K562 (cell line): ENCODE data around the gene COL16A1. TPM values are rescaled to one million over a fixed set of nuclear protein-coding genes. Genes with fewer than 3 reads are reported as not detected.

ENCODE experiments used
- ATAC-seq: fragments of 200-7000 bp; cut with Tn5 transposase; 3 replicates; pipeline ENCODE4 v1.9.1; 2020; ENCODE audit warnings: moderate library complexity
- BruUV-seq: library from RNA; stranded (reverse); fragments of 400-500 nt; replicated peaks from 2 replicates; lab custom pipeline; 2021; lab: Mats Ljungman, UMichigan
- CTCF ChIA-PET: fragments of 300-600 bp; formaldehyde crosslinking; extraction: SDS; loops from one replicate; lab custom pipeline; 2021; ENCODE audit warnings: low intra/inter-chr PET ratio; lab: Yijun Ruan, JAX
- POLR2A ChIA-PET: fragments of 300-600, 350-650 bp; sonication (Branson Sonifier 250); formaldehyde crosslinking; extraction: SDS; loops from one replicate; lab custom pipeline; 2021; ENCODE audit warnings: antibody characterized with exemption, inconsistent platforms; lab: Yijun Ruan, JAX
- DNase-seq, 4 experiments: peaks; one replicate each; pipeline versions ENCODE4 v3.0.0 to v3.0.0-alpha.2; 2011 to 2018; ENCODE audit warnings: low spot score in 3 of 4, mixed read lengths in 3 of 4; ENCODE audit errors: extremely low read depth in 1 of 4
- FAIRE-seq: peaks from 2 replicates; lab custom pipeline; 2011; peaks lifted over from hg19 to GRCh38; lab: Jason Lieb, UNC
- H2AFZ ChIP-seq: 2 replicates; pipeline ENCODE4 v1.6.0; 2011; ENCODE audit warnings: low read depth, low read length, control low read depth, inconsistent platforms
- H3K27ac ChIP-seq: fragments of 200-600 bp; 3 replicates; pipeline ENCODE4 v1.8.0; 2011; ENCODE audit warnings: low read depth, mild to moderate bottlenecking, control low read depth, inconsistent platforms, low read length, moderate library complexity, mixed read lengths; ENCODE audit errors: extremely low read depth
- H3K27me3 ChIP-seq, 2 experiments: fragments of 300-600 bp in 1 of 2; 2 replicates in 1 of 2; 3 replicates in 1 of 2; pipeline versions ENCODE4 v1.6.0 to v1.8.0; 2011; ENCODE audit warnings: inconsistent platforms in 2 of 2, low read length in 2 of 2, mild to moderate bottlenecking in 1 of 2, mixed read lengths in 1 of 2, moderate library complexity in 1 of 2; ENCODE audit not compliant: control insufficient read depth in 2 of 2, insufficient read depth in 2 of 2
- H3K36me3 ChIP-seq: fragments of 300-600 bp; 3 replicates; pipeline ENCODE4 v1.8.0; 2011; ENCODE audit warnings: mild to moderate bottlenecking, low read length, inconsistent platforms; ENCODE audit not compliant: control insufficient read depth, insufficient read depth
- H3K4me1 ChIP-seq, 2 experiments: fragments of 200-600 bp in 1 of 2; replicated peaks in 1 of 2; 2 replicates in 1 of 2; 3 replicates in 1 of 2; pipeline versions ENCODE4 v1.5.1 to v1.8.0; 2011; ENCODE audit warnings: inconsistent platforms in 2 of 2, low read length in 2 of 2, mild to moderate bottlenecking in 1 of 2, mixed read lengths in 1 of 2, moderate library complexity in 1 of 2; ENCODE audit not compliant: control insufficient read depth in 2 of 2, insufficient read depth in 2 of 2
- H3K4me2 ChIP-seq: 2 replicates; pipeline ENCODE4 v1.6.1; 2011; ENCODE audit warnings: low read length, control low read depth, inconsistent platforms, mixed read lengths; ENCODE audit not compliant: insufficient read depth
- H3K4me3 ChIP-seq: fragments of 200-600 bp; sonication (generic), shearing (Covaris generic); 2 replicates; pipeline ENCODE4 v1.5.1; 2016; ENCODE audit warnings: control low read depth, inconsistent platforms
- H3K79me2 ChIP-seq: fragments of 200-600 bp; 3 replicates; pipeline ENCODE4 v1.8.0; 2011; ENCODE audit warnings: low read length, inconsistent platforms; ENCODE audit not compliant: control insufficient read depth, insufficient read depth
- H3K9ac ChIP-seq, 2 experiments: 2 replicates each; pipeline versions ENCODE4 v1.6.0 to v1.6.1; 2011; ENCODE audit warnings: low read depth in 2 of 2, low read length in 2 of 2, control low read depth in 1 of 2, inconsistent platforms in 1 of 2, mild to moderate bottlenecking in 1 of 2, mixed read lengths in 1 of 2; ENCODE audit not compliant: insufficient read depth in 1 of 2
- H3K9me1 ChIP-seq: one replicate; pipeline ENCODE4 v1.6.0; 2011; ENCODE audit warnings: inconsistent platforms, mild to moderate bottlenecking, low read length, moderate library complexity; ENCODE audit not compliant: control insufficient read depth, insufficient read depth
- H3K9me3 ChIP-seq: replicated peaks from 2 replicates; pipeline ENCODE4 v1.5.1; 2011; ENCODE audit warnings: low read depth, low read length, inconsistent platforms; ENCODE audit not compliant: control insufficient read depth, insufficient read depth
- H4K20me1 ChIP-seq: replicated peaks from 2 replicates; pipeline ENCODE4 v1.6.1; 2011; ENCODE audit warnings: low read length, inconsistent platforms, mixed read lengths; ENCODE audit not compliant: control insufficient read depth, insufficient read depth
- CHD2 ChIP-seq: IDR thresholded peaks from 2 replicates; pipeline ENCODE4 v1.6.1; 2011; ENCODE audit warnings: low read depth, low read length
- E2F3 ChIP-seq: fragments of 250-450 bp; sonication (Bioruptor Pico); IDR thresholded peaks from 2 replicates; pipeline ENCODE4 v1.4.0; 2020; ENCODE audit warnings: mild to moderate bottlenecking
- GTF2F1 ChIP-seq: IDR thresholded peaks from 2 replicates; pipeline ENCODE4 v1.6.1; 2011; ENCODE audit warnings: low read depth, low read length, improper control_type of control experiment
- HBP1 ChIP-seq: fragments of 450-650 bp; formaldehyde crosslinking; IDR thresholded peaks from 2 replicates; pipeline ENCODE4 v1.4.0; 2022; ENCODE audit warnings: missing genetic modification characterization
- HSF4 ChIP-seq: fragments of 250-450 bp; sonication (Bioruptor Pico); IDR thresholded peaks from 2 replicates; pipeline ENCODE4 v2.1.2; 2022; ENCODE audit warnings: mild to moderate bottlenecking, moderate library complexity, borderline replicate concordance
- NFRKB ChIP-seq: fragments of 450-650 bp; IDR thresholded peaks from 2 replicates; pipeline ENCODE4 v1.6.1; 2016; ENCODE audit warnings: low read depth
- PCBP2 ChIP-seq: fragments of 200-400 bp; formaldehyde crosslinking; IDR thresholded peaks from 2 replicates; pipeline ENCODE4 v1.6.1; 2018; ENCODE audit warnings: low read length, low read depth, mild to moderate bottlenecking, moderate library complexity; ENCODE audit not compliant: poor library complexity, severe bottlenecking
- PHF21A ChIP-seq: fragments of 450-650 bp; IDR thresholded peaks from 2 replicates; pipeline ENCODE4 v1.6.1; 2017; ENCODE audit warnings: low read depth, borderline replicate concordance
- SNIP1 ChIP-seq: fragments of 450-650 bp; IDR thresholded peaks from 2 replicates; pipeline ENCODE4 v1.7.1; 2017; ENCODE audit warnings: low read depth, mild to moderate bottlenecking
- TFAP4 ChIP-seq: sonication (generic); formaldehyde crosslinking; IDR thresholded peaks from 2 replicates; pipeline ENCODE4 v1.8.0; 2022; ENCODE audit warnings: missing genetic modification reagents, mild to moderate bottlenecking, moderate library complexity, borderline replicate concordance
- ZBTB5 ChIP-seq: fragments of 450-650 bp; IDR thresholded peaks from 2 replicates; pipeline ENCODE4 v1.6.1; 2017; ENCODE audit warnings: antibody characterized with exemption
- ZKSCAN8 ChIP-seq: fragments of 200-800 bp; sonication (Bioruptor generic); IDR thresholded peaks from 2 replicates; pipeline ENCODE4 v1.6.1; 2016; ENCODE audit warnings: missing genetic modification characterization, missing compliant biosample characterization
- ZNF197 ChIP-seq: fragments of 200-800 bp; sonication (Bioruptor generic); IDR thresholded peaks from 2 replicates; pipeline ENCODE4 v1.6.1; 2016; ENCODE audit warnings: low read depth, missing genetic modification characterization, missing compliant biosample characterization
- WGBS: fragments of 100-300 bp; shearing (Covaris generic); methylation state at CpG from one replicate; pipeline ENCODE4 v1.1.6; 2016; ENCODE audit warnings: low coverage, mixed read lengths; ENCODE audit not compliant: insufficient coverage; ENCODE audit errors: missing lambda C conversion rate; 5-methylcytosine and 5-hydroxymethylcytosine counted together
- in situ Hi-C: fragments of 300-500 bp; cut with MboI; formaldehyde crosslinking; loops from 4 replicates; pipeline ENCODE4 v1.15.0; 2018; ENCODE audit warnings: inconsistent platforms, mixed read lengths
- intact Hi-C: fragments of 100-400 bp; cut with micrococcal nuclease; formaldehyde crosslinking; loops from 2 replicates; pipeline ENCODE4 v1.14.2; 2022
- polyA plus RNA-seq, 8 experiments: library from polyadenylated mRNA; depleted of rRNA in 4 of 8; stranded (reverse) in 5 of 8; unstranded in 3 of 8; fragments of >200 nt; fragmentation: Nextera tagmentation in 2 of 8; fragmentation: Illumina TruSeq in 1 of 8; extraction: Ambion mirVana in 2 of 8; extraction: Trizol in 1 of 8; gene quantifications; 2 replicates each; pipeline versions ENCODE4 v1.2.1 to v1.2.3, GENCODE V29; 2011 to 2014; ENCODE audit warnings: inconsistent platforms in 1 of 8, missing spikeins in 1 of 8
- total RNA-seq, 7 experiments: library from RNA; depleted of rRNA in 6 of 7; stranded (reverse); fragments of >200 nt in 6 of 7; fragmentation: Illumina TruSeq in 2 of 7; extraction: Trizol in 2 of 7; gene quantifications; 2 replicates each; pipeline versions ENCODE4 v1.2.1 to v1.2.3, GENCODE V29; 2011 to 2021; ENCODE audit warnings: low replicate concordance in 1 of 7

COL16A1 gene
- total and polyA plus RNA-seq, 9 of the 15 experiments (the other 6 are each of a cell fraction or from before 2014, with no cell fraction given), result 0.11 to 0.60 (median 0.11) TPM; not detected in 6

- ChIA-PET POLR2A (interaction anchor here (0.6 to 1.2 kb wide), 4 partner anchors 9 to 106 kb away, joined by 3 read pairs; no protein-coding TSS in a partner anchor), CTCF (no interaction called here)
- Histone ChIP-seq H4K20me1 (no peaks in the 10 kb centered on the region; the same call in 1 of the 2 replicates), H3K79me2 (peaks cover 54% of the 10 kb centered on the region), H3K4me3 (no peak overlapping the region), H3K9me3 (no peaks in the 10 kb centered on the region), H3K36me3 (no peaks in the 10 kb centered on the region; the same call in 2 of the 3 replicates), H3K4me1 (peaks cover 0 to 16% of the 10 kb centered on the region in 2 experiments; a peak in 3 of 5 replicates), H3K27ac (no peak overlapping the region), H3K27me3 (no peaks in the 10 kb centered on the region), H2AFZ (no peak overlapping the region), H3K9me1 (no peaks in the 10 kb centered on the region), H3K9ac (no peak overlapping the region), H3K4me2 (no peak overlapping the region)
- BruUV-seq, result no TSS peak
- ATAC-seq, result no peak
- FAIRE-seq, result no peak
- 86% methylated on average over 4 of the region's 4 CpGs for WGBS
- in situ Hi-C loops (no loop called here), intact Hi-C loops (loop anchor here (10.0 kb wide), 1 partner anchor 312 kb away; no protein-coding TSS in a partner anchor)
- no peak for DNase-seq
- TF ChIP-seq TFAP4, result no peak
- TF ChIP-seq HBP1 (CRISPR knock-in tag), result no peak
- no peak for TF ChIP-seq SNIP1
- TF ChIP-seq GTF2F1, result no peak
- no peak for TF ChIP-seq ZNF197 (CRISPR knock-in tag)
- TF ChIP-seq CHD2, result no peak
- TF ChIP-seq ZKSCAN8, result no peak
- TF ChIP-seq PCBP2, result no peak
- no peak for TF ChIP-seq PHF21A
- TF ChIP-seq HSF4, result no peak
- no peak for TF ChIP-seq NFRKB
- TF ChIP-seq E2F3 (CRISPR knock-in tag), result no peak
- no peak for TF ChIP-seq ZBTB5
- TF ChIP-seq, all 486 proteins: peak for 0
Observed at GRCh38 chr1:31642366-31642765, 61.5 kb downstream of the COL16A1 start.
